ENCODE measurements around the gene NSMF. TPM values are rescaled to one million over a fixed set of nuclear protein-coding genes. Genes with fewer than 3 reads are reported as not detected.

Gene NSMF
- total and polyA plus RNA-seq, 2 experiments from 2014 or later = 20.3 to 103 TPM

DNA sequence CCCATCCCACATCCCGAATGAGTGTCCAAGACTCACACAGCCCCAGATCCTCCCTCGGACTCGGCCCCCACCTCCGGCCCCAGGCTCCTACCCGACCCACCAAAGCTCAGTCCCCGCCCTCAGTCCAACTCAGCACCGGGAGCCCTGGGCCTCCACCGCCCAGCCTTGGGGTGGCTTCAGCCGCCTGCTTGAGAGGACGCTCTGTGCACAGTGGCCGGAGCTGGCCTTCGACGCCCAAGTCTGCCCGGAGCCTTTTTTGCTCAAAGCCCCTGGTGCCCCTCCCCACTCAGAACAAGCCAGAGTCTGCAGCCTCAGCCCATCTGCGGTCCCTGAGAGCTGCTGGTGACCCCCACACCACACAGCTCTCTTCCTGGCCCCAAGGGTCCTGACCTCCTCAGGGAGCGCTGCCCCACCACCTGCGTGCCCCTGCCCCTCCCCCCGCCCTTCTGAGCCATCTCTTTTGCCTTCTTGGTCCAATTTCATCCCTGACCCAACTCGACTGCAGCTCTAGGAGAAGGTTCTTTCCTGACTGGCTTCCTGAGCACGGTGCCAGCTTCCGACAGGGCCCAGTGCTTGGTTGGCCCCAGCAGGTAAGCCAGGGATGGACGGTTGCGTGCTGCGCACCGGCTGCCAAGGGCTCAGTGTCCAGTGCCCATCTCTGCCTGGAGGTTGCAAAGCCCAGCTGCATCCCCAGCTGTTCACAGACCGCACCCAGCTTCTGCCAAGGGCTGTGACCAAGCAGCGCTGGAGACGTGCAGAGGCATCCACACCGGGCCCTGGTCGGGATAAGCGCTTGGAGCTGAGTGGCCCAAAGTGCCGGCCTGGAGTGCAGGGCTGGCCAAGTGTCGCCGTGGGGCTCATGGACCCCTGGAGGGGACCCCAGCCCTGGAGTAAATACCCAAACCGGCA is 27.7 kb upstream of the NSMF start:
- Histone ChIP-seq H3K27ac (ENCODE audit: low read depth) (no peak overlapping the region), H3K79me2 (replicated peaks; ENCODE audit: insufficient read depth) (no peaks in the 10 kb centered on the region), H4K20me1 (replicated peaks; ENCODE audit: insufficient read depth) (no peaks in the 10 kb centered on the region), H3K27me3 (ENCODE audit: insufficient read depth) (no peaks in the 10 kb centered on the region), H2AFZ (no peak overlapping the region), H3K36me3 (ENCODE audit: insufficient read depth) (no peaks in the 10 kb centered on the region), H3K4me3 (no peak overlapping the region), H3K9me2 (ENCODE audit: insufficient read depth) (no peaks in the 10 kb centered on the region), H3F3A (replicated peaks; ENCODE audit: low read depth) (no peaks in the 10 kb centered on the region), H3K4me2 (no peak overlapping the region), H3K4me1 (ENCODE audit: insufficient read depth) (no peaks in the 10 kb centered on the region)
- H3K27ac Mint-ChIP-seq = no peak overlapping the region
- H3K4me3 Mint-ChIP-seq = no peak overlapping the region
- peaks cover 6% of the 10 kb centered on the region for H3K27me3 Mint-ChIP-seq (ENCODE audit: insufficient read depth, low read depth, poor library complexity)
- no peaks in the 10 kb centered on the region for H3K36me3 Mint-ChIP-seq (ENCODE audit: low read depth)
- ATAC-seq (no peak), DNase-seq (ENCODE audit: low spot score) (no peak)
- peaks cover 2% of the 10 kb centered on the region; the same call in 2 of the 3 replicates for H3K9me3 Mint-ChIP-seq
- TF ChIP-seq NANOG (IDR thresholded peaks at IDR 0.05; ENCODE audit: borderline replicate concordance) (no peak), STAT1 (IDR thresholded peaks at IDR 0.05; ENCODE audit: unreplicated experiment) (no peak), POLR2AphosphoS5 (IDR thresholded peaks at IDR 0.05; ENCODE audit: low read depth) (no peak), ZNF331 (CRISPR knock-in tag; IDR thresholded peaks at IDR 0.05; ENCODE audit: low read depth) (no peak)
- TF ChIP-seq, protein P1, sequence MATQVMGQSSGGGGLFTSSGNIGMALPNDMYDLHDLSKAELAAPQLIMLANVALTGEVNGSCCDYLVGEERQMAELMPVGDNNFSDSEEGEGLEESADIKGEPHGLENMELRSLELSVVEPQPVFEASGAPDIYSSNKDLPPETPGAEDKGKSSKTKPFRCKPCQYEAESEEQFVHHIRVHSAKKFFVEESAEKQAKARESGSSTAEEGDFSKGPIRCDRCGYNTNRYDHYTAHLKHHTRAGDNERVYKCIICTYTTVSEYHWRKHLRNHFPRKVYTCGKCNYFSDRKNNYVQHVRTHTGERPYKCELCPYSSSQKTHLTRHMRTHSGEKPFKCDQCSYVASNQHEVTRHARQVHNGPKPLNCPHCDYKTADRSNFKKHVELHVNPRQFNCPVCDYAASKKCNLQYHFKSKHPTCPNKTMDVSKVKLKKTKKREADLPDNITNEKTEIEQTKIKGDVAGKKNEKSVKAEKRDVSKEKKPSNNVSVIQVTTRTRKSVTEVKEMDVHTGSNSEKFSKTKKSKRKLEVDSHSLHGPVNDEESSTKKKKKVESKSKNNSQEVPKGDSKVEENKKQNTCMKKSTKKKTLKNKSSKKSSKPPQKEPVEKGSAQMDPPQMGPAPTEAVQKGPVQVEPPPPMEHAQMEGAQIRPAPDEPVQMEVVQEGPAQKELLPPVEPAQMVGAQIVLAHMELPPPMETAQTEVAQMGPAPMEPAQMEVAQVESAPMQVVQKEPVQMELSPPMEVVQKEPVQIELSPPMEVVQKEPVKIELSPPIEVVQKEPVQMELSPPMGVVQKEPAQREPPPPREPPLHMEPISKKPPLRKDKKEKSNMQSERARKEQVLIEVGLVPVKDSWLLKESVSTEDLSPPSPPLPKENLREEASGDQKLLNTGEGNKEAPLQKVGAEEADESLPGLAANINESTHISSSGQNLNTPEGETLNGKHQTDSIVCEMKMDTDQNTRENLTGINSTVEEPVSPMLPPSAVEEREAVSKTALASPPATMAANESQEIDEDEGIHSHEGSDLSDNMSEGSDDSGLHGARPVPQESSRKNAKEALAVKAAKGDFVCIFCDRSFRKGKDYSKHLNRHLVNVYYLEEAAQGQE (IDR thresholded peaks at IDR 0.05; ENCODE audit: unreplicated experiment) = no peak
- TF ChIP-seq, protein P2, sequence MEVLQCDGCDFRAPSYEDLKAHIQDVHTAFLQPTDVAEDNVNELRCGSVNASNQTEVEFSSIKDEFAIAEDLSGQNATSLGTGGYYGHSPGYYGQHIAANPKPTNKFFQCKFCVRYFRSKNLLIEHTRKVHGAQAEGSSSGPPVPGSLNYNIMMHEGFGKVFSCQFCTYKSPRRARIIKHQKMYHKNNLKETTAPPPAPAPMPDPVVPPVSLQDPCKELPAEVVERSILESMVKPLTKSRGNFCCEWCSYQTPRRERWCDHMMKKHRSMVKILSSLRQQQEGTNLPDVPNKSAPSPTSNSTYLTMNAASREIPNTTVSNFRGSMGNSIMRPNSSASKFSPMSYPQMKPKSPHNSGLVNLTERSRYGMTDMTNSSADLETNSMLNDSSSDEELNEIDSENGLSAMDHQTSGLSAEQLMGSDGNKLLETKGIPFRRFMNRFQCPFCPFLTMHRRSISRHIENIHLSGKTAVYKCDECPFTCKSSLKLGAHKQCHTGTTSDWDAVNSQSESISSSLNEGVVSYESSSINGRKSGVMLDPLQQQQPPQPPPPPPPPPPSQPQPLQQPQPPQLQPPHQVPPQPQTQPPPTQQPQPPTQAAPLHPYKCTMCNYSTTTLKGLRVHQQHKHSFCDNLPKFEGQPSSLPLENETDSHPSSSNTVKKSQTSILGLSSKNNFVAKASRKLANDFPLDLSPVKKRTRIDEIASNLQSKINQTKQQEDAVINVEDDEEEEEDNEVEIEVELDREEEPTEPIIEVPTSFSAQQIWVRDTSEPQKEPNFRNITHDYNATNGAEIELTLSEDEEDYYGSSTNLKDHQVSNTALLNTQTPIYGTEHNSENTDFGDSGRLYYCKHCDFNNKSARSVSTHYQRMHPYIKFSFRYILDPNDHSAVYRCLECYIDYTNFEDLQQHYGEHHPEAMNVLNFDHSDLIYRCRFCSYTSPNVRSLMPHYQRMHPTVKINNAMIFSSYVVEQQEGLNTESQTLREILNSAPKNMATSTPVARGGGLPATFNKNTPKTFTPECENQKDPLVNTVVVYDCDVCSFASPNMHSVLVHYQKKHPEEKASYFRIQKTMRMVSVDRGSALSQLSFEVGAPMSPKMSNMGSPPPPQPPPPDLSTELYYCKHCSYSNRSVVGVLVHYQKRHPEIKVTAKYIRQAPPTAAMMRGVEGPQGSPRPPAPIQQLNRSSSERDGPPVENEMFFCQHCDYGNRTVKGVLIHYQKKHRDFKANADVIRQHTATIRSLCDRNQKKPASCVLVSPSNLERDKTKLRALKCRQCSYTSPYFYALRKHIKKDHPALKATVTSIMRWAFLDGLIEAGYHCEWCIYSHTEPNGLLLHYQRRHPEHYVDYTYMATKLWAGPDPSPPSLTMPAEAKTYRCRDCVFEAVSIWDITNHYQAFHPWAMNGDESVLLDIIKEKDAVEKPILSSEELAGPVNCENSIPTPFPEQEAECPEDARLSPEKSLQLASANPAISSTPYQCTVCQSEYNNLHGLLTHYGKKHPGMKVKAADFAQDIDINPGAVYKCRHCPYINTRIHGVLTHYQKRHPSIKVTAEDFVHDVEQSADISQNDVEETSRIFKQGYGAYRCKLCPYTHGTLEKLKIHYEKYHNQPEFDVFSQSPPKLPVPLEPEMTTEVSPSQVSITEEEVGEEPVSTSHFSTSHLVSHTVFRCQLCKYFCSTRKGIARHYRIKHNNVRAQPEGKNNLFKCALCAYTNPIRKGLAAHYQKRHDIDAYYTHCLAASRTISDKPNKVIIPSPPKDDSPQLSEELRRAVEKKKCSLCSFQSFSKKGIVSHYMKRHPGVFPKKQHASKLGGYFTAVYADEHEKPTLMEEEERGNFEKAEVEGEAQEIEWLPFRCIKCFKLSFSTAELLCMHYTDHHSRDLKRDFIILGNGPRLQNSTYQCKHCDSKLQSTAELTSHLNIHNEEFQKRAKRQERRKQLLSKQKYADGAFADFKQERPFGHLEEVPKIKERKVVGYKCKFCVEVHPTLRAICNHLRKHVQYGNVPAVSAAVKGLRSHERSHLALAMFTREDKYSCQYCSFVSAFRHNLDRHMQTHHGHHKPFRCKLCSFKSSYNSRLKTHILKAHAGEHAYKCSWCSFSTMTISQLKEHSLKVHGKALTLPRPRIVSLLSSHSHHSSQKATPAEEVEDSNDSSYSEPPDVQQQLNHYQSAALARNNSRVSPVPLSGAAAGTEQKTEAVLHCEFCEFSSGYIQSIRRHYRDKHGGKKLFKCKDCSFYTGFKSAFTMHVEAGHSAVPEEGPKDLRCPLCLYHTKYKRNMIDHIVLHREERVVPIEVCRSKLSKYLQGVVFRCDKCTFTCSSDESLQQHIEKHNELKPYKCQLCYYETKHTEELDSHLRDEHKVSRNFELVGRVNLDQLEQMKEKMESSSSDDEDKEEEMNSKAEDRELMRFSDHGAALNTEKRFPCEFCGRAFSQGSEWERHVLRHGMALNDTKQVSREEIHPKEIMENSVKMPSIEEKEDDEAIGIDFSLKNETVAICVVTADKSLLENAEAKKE (CRISPR knock-in tag; IDR thresholded peaks at IDR 0.05) = no peak
- TF ChIP-seq, protein P3, sequence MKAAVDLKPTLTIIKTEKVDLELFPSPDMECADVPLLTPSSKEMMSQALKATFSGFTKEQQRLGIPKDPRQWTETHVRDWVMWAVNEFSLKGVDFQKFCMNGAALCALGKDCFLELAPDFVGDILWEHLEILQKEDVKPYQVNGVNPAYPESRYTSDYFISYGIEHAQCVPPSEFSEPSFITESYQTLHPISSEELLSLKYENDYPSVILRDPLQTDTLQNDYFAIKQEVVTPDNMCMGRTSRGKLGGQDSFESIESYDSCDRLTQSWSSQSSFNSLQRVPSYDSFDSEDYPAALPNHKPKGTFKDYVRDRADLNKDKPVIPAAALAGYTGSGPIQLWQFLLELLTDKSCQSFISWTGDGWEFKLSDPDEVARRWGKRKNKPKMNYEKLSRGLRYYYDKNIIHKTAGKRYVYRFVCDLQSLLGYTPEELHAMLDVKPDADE (IDR thresholded peaks at IDR 0.05) = no peak
- H3K4me1 Mint-ChIP-seq = no peaks in the 10 kb centered on the region
